GM08714 (cell line): ENCODE data around the gene ERI3.

Experiments used
- H3K4me3 ChIP-seq: fragments of 200-500 bp; sonication (Bioruptor generic); 2 replicates; pipeline ENCODE4 v1.5.1; 2014; ENCODE audit warnings: mild to moderate bottlenecking, low read length, inconsistent platforms
- ZNF274 ChIP-seq: IDR thresholded peaks from 2 replicates; pipeline ENCODE4 v1.6.1; 2012; ENCODE audit warnings: mild to moderate bottlenecking, low read depth, low read length

ERI3 gene

DNA sequence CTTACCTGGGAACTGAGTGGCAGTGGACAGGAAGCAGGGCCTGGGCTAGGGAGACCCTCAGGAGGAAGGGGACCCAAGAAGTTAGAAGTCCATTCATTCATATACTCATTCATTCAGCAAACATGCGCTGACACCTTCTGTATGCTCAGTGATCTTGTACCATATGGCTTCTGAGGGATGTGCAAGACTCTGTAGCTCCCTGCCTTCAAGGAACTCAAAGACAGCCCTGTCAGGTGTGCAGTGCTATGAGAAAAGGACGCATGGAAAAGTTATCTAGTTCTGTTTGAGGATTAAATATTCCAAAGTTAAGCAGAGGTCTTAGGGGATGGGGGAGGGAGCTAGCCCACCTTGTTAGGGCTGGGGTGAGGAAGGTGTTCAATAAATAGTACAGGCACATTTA lies 129.3 kb downstream of the ERI3 start:
- TF ChIP-seq ZNF274: no peak
- H3K4me3 ChIP-seq: no peak overlapping the region

GRCh38 chr1:44223187-44223610 lies 131.9 kb downstream of the ERI3 start:
- no peak overlapping the region for H3K4me3 ChIP-seq
- no peak for TF ChIP-seq ZNF274

- H3K4me3 ChIP-seq: no peak overlapping the region
- no peak for TF ChIP-seq ZNF274
Observed at GRCh38 chr1:44222397-44223186, 132.5 kb downstream of the ERI3 start.

- no peak for TF ChIP-seq ZNF274
- no peak overlapping the region for H3K4me3 ChIP-seq
Observed at GRCh38 chr1:44221769-44222168, 133.3 kb downstream of the ERI3 start.

- no peak for TF ChIP-seq ZNF274
- no peak overlapping the region for H3K4me3 ChIP-seq
Observed at GRCh38 chr1:44220755-44221154, 134.3 kb downstream of the ERI3 start.

GRCh38 chr1:44220001-44220751 lies 134.9 kb downstream of the ERI3 start:
- TF ChIP-seq ZNF274: no peak

GRCh38 chr1:44219301-44219626 lies 135.8 kb downstream of the ERI3 start:
- TF ChIP-seq ZNF274: no peak

More at GRCh38 chr1:44220001-44220751, 134.9 kb downstream of the ERI3 start:
- H3K4me3 ChIP-seq: no peak overlapping the region

DNA sequence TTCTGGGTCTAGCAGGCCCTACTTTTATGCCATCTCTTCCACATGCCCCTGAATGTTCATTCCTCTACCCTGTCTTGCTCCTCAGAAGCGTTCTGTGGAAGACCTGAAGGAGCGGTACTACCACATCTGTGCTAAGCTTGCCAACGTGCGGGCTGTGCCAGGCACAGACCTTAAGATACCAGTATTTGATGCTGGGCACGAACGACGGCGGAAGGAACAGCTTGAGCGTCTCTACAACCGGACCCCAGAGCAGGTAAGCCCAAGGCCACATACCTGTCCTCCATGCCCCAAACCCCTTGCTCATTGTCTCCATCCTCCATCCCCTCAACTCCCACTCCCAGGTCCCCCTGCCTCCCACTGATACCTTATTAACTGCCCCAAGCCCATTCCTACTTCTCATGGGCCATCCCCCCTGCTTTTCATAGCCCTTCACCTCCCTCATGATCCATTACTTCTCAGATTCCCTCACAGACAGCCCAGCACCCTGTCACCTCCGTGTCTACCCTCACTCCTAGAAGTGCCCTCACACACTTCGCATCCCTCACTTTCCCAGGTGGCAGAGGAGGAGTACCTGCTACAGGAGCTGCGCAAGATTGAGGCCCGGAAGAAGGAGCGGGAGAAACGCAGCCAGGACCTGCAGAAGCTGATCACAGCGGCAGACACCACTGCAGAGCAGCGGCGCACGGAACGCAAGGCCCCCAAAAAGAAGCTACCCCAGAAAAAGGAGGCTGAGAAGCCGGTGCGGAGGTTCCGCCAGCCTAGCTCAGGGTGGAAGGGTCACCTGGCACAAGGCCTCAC lies 136.4 kb downstream of the ERI3 start:
- no peak overlapping the region for H3K4me3 ChIP-seq
- no peak for TF ChIP-seq ZNF274

More at GRCh38 chr1:44219301-44219626, 135.8 kb downstream of the ERI3 start:
- no peak overlapping the region for H3K4me3 ChIP-seq

DNA sequence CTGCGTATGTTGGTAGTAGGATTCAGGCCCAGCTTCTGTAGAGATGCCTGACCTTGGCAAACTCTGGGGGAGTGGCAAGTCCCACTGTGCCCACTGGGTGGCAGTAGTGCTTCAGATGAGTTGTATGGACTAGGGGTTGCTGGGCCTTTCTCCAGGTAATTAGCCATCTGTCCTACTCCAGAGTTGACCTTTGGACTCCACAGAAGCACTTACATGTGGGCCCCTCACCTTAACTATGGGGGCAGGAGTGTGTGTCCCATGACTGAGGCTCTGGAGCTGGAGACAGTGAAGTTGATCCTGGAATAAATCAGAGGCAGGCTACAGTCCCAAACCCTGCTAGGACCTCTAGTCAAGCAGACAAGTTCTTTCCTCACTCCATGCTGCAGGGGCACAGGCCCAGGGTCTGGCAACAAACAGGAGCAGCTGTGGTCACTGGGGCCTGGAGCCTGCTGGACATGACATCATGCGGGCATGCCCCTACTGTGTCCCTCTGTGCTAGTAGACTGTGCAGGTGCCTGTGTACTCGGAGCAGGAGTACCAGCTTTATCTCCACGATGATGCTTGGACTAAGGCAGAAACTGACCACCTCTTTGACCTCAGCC lies 137.1 kb downstream of the ERI3 start:
- no peak overlapping the region for H3K4me3 ChIP-seq
- TF ChIP-seq ZNF274: no peak

DNA sequence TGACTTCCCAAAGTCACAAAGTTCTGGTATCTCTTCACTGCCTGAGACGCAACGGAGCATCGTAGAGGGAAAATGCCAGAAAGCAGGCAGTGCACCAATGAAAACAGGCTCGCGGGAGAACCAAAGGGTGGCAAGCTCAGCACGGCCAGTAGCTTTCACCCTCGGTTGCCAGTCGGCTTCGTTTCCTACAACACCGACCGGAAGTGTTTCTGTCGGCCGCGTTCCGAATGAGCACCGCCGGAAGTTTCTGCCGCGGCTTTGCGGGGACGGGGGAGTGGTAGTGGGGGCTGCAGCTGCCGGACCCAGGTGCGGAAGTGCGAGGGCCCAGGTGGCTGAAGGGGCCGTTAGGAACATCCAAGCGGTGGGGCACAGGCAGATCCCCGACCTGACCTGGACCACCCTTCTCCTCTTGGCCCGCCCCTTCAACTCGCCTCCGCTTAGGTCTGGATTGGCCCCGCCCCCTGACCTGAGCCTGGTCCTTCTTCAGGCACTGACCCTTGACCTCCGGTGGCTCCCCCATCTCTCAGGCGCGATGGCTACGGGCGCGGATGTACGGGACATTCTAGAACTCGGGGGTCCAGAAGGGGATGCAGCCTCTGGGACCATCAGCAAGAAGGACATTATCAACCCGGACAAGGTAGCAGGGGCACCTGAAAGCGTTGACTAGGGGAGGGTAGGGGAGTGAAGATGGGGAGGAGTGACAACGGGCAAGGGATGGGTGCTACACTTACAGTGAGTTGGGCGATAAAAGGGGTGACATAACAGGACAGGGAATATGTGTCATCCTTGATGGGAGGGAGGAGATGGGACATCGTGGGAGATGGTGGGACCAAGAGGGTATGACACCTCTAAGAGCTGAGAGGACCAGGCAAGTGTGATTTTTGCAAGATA lies 141.6 kb downstream of the ERI3 start, which contains the start of gene DMAP1:
DMAP1 (plus strand) TSS at position 250 of the 891 bp plus-strand sequence; CDS start at position 533, 283 bp downstream.
- H3K4me3 ChIP-seq: peak within 1 kb of the TSS; percentile 88
- TF ChIP-seq ZNF274: no peak

DNA sequence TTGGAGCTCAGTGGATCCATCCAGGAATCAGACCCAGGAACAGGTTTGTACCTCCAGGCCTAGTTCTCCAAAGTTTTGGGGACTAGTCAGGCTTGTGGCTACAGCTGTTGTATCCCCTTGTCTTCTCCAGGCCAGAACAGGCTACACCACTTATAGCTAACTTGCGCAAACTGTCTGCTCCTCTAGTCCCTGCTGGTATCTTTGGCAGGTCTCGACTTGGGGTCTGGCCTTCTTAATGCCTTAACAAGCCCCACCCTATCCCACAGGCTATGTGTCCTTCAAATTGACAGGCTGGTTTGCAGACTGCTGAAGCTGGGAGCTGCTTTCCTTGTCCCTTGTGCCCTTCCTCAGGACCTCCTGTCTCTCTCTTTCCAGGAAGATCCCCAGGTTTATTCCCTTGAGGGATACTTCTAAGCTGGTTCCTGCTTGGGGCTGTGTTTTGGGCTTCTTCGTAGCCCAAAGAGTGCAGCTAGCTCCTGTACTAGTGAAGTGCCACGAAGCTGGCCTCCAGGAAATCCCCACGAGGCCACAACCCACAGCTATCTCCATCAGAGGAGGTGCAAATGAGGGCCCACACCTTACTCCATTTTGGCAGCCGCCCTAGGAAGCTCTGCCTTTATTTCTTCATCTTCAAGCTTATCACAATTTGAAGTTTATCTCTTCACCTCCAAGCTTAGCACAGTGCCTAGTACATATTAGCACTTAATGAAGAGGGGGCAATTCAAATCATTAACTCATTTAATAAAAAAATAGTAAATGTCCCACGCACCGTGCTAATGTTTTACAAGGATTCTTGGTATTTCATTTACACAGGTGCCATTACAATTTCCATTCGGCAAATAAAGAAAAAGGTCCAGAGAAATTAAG lies 142.5 kb downstream of the ERI3 start:
- TF ChIP-seq ZNF274: no peak
- H3K4me3 ChIP-seq: peak overlapping the region; percentile 88

DNA sequence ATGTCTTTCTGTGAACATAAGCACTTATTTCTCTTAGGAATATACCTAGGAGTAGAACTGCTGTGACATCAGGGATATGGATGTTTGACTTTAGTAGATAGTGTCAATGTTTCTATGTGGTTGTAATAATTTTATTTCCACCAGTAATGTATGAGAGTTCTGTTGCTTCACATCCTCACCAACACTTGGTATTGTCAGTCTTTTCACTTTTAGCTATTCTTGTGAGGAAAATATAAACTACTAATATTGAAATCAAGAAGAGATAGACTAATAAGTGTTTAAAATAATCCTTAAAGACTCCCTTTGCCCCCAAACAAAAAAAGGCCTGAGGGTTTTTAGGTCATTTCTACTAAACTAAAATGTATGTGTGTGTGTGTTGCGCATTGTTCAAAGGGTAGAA lies 144.5 kb downstream of the ERI3 start:
- TF ChIP-seq ZNF274: no peak
- H3K4me3 ChIP-seq: no peak overlapping the region
